Ishikawa (cell line): Measurements from ENCODE around the gene ZNF84.

Source experiments
- CEBPB ChIP-seq: IDR thresholded peaks from 2 replicates; pipeline ENCODE4 v1.6.1; 2012
- CREB1 ChIP-seq: IDR thresholded peaks from 2 replicates; pipeline ENCODE4 v1.6.1; 2012; ENCODE audit warnings: low read depth
- EGR1 ChIP-seq: IDR thresholded peaks from 2 replicates; pipeline ENCODE4 v1.6.1; 2012
- EP300 ChIP-seq: IDR thresholded peaks from 2 replicates; pipeline ENCODE4 v1.6.1; 2012; ENCODE audit warnings: borderline replicate concordance
- FOXM1 ChIP-seq: IDR thresholded peaks from 2 replicates; pipeline ENCODE4 v1.6.1; 2012; ENCODE audit warnings: low read depth, borderline replicate concordance
- NFIC ChIP-seq: IDR thresholded peaks from 2 replicates; pipeline ENCODE4 v1.6.1; 2012
- RAD21 ChIP-seq: IDR thresholded peaks from 2 replicates; pipeline ENCODE4 v1.6.1; 2012; ENCODE audit warnings: low read depth
- TAF1 ChIP-seq: IDR thresholded peaks from 2 replicates; pipeline ENCODE4 v1.6.1; 2012; ENCODE audit warnings: low read depth, mild to moderate bottlenecking
- TCF12 ChIP-seq: IDR thresholded peaks from 2 replicates; pipeline ENCODE4 v1.6.1; 2012; ENCODE audit warnings: low read depth
- YY1 ChIP-seq: IDR thresholded peaks from 2 replicates; pipeline ENCODE4 v1.6.1; 2012; ENCODE audit warnings: low read depth
- TF ChIP-seq, protein P1 (sequence below): IDR thresholded peaks from 2 replicates; pipeline ENCODE4 v1.6.1; 2012
- TF ChIP-seq, protein P2 (sequence below): IDR thresholded peaks from 2 replicates; pipeline ENCODE4 v1.6.1; 2012; ENCODE audit warnings: low read depth, mild to moderate bottlenecking
- TF ChIP-seq, protein P3 (sequence below): IDR thresholded peaks from 2 replicates; pipeline ENCODE4 v1.6.1; 2012

DNA sequence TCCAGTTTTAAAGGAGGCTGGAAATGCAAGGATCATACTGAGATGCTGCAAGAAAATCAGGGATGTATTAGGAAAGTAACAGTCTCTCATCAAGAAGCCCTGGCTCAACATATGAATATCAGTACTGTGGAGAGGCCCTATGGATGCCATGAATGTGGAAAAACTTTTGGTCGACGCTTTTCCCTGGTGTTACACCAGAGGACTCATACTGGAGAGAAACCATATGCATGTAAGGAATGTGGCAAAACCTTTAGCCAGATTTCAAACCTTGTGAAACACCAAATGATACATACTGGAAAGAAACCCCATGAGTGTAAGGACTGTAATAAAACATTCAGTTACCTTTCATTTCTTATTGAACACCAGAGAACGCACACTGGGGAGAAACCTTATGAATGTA is 68.3 kb downstream of the ZNF84 start:
- TF ChIP-seq, protein P1, sequence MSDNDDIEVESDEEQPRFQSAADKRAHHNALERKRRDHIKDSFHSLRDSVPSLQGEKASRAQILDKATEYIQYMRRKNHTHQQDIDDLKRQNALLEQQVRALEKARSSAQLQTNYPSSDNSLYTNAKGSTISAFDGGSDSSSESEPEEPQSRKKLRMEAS: no peak
- TF ChIP-seq YY1 (no peak), FOXM1 (no peak), CREB1 (no peak), RAD21 (no peak), EGR1 (no peak), TAF1 (no peak), CEBPB (no peak), EP300 (no peak), NFIC (no peak), TCF12 (no peak)
- TF ChIP-seq, protein P2, sequence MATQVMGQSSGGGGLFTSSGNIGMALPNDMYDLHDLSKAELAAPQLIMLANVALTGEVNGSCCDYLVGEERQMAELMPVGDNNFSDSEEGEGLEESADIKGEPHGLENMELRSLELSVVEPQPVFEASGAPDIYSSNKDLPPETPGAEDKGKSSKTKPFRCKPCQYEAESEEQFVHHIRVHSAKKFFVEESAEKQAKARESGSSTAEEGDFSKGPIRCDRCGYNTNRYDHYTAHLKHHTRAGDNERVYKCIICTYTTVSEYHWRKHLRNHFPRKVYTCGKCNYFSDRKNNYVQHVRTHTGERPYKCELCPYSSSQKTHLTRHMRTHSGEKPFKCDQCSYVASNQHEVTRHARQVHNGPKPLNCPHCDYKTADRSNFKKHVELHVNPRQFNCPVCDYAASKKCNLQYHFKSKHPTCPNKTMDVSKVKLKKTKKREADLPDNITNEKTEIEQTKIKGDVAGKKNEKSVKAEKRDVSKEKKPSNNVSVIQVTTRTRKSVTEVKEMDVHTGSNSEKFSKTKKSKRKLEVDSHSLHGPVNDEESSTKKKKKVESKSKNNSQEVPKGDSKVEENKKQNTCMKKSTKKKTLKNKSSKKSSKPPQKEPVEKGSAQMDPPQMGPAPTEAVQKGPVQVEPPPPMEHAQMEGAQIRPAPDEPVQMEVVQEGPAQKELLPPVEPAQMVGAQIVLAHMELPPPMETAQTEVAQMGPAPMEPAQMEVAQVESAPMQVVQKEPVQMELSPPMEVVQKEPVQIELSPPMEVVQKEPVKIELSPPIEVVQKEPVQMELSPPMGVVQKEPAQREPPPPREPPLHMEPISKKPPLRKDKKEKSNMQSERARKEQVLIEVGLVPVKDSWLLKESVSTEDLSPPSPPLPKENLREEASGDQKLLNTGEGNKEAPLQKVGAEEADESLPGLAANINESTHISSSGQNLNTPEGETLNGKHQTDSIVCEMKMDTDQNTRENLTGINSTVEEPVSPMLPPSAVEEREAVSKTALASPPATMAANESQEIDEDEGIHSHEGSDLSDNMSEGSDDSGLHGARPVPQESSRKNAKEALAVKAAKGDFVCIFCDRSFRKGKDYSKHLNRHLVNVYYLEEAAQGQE: no peak
- TF ChIP-seq, protein P3, sequence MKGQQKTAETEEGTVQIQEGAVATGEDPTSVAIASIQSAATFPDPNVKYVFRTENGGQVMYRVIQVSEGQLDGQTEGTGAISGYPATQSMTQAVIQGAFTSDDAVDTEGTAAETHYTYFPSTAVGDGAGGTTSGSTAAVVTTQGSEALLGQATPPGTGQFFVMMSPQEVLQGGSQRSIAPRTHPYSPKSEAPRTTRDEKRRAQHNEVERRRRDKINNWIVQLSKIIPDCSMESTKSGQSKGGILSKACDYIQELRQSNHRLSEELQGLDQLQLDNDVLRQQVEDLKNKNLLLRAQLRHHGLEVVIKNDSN: no peak
